ENCODE data around the gene CACNA1I.

DNA sequence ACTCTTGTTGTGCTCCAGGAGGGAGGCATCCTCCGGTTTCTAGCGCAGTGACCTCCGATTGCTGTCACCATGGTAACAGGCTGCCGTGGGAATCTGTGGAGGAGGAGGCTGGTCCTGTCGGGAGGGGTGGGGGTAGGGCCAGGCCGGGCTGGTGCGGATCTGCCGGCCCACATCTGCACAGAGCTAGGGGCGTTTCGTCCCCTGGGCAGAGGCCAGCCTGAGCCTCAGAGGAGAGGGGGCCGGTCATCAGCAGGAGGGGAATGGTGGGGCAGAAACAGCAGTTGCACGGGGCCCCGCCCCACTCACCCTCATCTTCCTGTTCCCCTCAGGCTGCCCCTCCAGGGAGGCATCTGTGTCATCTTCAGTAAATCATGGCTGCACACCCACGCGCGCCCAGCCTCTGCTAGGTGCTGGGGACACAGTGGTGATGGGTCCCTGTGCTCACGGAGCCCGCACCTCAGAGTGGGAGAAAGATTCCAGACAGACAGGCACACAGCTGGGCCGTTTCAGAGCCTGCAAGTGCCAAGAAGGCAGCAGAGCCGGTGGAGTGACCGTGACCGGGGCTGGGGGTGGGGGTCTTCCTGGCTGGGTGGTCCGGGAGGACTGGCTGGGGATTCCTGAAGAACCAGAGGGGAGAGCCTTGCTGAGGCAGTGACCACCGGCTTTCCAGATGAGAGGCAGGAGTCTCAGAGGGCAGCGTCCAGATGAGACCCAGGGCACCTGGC is 120.5 kb downstream of the CACNA1I start:
- no peak for TF ChIP-seq RAD21 (IDR thresholded peaks at IDR 0.05; ENCODE audit: low read depth)
- no peak for TF ChIP-seq TAF1 (IDR thresholded peaks at IDR 0.05; ENCODE audit: low read depth)
- TF ChIP-seq TEAD4 (IDR thresholded peaks at IDR 0.05) = no peak
- TF ChIP-seq YY1 (IDR thresholded peaks at IDR 0.05; ENCODE audit: low read depth) = no peak
- TF ChIP-seq TCF12 (IDR thresholded peaks at IDR 0.05; ENCODE audit: low read depth) = no peak
- no peak for TF ChIP-seq CREB1 (IDR thresholded peaks at IDR 0.05; ENCODE audit: low read depth)

Data from Ishikawa (cell line).